Activated CD8-positive, alpha-beta memory T cell treated with anti-CD3 and anti-CD28 coated beads for 1 hour (primary cell): ENCODE data around the gene URGCP.

ENCODE experiments used
- DNase-seq, 2 donors: peaks; one replicate each; pipeline ENCODE4 v3.0.0-alpha.2; 2020; ENCODE audit warnings: low read depth in 1 of 2; ENCODE audit errors: extremely low read depth in 1 of 2

The URGCP gene

GRCh38 chr7:43876241-43876640, 30.2 kb downstream of the URGCP start:
- DNase-seq = no peak

DNA sequence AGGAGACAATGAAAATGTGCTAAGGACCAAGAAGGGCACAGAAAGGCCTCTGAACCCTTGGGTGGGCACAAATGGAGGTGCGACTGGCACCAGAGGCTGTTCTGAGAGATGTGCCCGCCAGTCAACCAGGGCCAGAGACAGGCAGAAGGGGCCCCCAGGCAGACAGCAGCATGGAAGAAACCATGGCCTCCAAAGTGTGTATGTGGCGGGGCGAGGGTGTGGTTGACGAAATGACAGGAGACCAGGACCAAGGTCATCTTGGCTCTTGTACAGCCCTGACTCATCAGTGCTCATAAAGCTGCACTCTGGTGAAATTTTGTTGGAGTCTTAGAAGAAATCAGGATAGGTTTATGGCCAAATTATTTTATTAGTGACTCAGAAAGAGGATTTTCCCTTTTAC, 33.1 kb downstream of the URGCP start:
- no peak for DNase-seq

- DNase-seq = no peak
These were observed 33.8 kb downstream of the URGCP start for GRCh38 chr7:43872406-43873110.

DNA sequence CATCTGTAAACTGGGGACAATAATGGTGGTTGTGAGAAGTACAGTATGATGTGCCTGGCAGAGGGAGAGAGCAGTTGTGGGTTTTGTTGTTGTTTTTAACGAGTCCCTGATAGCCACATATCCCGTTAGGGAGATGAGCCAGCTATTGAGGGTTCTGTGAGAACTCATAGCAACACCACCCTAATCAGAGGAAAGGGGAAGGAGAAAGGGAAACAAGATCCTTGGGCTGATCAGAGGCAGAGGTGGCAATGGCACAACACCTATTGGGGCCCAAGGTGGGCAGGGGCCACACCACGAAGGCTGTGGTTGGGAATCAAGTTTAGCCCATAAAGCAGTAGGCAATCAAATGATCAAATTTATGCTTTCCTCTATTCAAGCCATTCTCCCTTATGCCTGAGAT, 35.3 kb downstream of the URGCP start:
- DNase-seq = no peak

DNA sequence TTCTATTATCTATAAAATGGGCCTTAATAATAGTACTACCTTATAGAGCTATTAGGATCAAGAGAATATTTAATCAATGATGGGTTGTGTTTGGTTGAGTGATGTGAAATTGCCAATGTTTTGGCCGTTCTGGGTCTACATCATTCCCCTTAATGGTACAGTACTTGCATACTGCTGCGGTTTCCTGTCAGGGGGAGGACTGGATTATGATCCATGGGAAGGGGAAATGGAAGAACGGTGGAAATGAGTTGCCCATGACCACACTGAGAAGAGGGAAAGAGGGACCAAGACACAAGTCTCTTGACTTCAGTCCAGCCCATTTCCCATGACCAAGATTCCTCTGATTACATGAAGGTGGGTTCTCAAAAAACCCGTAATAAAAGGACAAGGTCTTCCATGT, 36.1 kb downstream of the URGCP start:
- DNase-seq = no peak

DNA sequence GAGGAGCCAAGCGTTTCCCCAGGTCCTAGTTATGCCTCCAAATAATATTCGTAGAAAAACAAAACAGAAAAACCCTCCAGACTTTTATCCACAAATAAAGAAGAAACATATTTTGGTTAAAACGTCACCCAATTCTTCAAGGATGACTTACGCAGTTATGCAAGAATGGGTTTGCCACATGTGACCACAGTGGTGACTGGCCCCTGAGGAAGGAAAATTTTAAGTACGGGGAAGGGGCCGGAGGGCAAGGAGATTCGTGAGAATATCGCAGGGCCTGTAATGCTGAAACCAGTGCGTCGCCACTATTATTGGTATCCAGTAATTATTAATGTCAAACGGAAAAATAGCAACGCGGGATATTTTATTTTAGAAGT, 36.5 kb downstream of the URGCP start:
- no peak for DNase-seq

DNA sequence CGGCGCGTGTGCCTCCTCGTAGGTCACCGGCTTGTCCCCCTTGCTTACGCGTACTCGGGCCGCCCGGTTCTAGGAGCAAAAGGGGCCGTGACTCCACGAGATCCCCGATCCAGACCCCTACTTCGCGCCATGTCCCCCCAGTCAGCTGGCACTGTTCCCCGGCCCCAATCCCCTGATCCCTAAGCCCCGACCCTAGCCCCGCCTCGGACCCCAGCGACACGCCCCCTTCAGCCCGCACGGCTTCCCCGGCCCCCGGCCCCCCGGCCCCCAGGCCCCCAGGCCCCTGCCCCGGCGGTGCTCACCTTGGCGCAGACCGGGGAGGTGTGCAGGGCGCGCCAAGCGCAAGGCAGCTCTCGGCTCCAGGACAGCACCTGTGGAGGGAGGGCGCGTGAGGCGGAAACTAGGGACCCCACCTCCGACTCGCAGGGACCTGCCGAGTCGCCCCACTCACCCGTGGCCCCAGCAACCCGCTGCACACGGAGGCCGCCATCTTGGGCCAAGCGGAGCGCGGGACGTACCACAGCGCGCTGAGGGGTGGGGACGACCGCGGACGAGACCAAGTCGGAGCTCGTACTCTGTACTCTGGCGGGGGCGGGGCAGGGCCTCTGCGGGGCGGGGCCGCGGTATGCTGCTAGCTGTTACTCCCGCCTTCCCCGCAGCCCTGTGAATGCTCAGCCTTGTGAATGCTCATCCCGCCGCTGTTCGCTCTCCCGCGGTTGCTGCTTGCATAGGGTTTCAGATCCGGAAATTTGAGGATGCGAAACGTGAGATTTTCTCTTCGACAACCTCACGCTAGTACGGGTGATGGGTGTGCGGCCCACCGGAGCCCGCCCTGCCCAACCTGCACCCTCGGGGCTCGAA, 37.2 kb downstream of the URGCP start, which contains the start of gene MRPS24:
TSS of gene MRPS24 (minus strand) at position 512 of the 861 bp plus-strand sequence. CDS start at position 490, 22 bp downstream.
- peak; percentile 83 to 95 for DNase-seq

- no peak for DNase-seq
These were observed 37.8 kb downstream of the URGCP start for GRCh38 chr7:43868681-43869005.

DNA sequence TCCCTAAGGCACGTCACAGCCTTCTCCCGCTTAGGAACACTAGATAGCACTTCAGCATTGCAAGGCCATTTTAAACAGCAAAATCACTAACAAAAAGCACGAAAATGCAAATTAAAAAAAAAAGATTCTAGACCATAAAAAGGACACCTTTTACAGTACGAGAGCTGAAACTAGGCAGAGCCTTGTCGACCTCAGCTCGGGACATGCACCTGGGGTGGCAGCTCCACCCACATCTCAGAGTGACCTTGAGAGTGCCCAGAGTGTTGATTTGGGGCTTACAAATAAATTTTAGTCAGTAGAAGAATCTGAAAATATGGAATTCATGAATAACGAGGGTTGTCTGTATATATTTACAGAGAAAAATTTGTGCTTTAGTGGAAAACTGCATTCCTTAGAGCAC, 38.2 kb downstream of the URGCP start:
- no peak for DNase-seq

DNA sequence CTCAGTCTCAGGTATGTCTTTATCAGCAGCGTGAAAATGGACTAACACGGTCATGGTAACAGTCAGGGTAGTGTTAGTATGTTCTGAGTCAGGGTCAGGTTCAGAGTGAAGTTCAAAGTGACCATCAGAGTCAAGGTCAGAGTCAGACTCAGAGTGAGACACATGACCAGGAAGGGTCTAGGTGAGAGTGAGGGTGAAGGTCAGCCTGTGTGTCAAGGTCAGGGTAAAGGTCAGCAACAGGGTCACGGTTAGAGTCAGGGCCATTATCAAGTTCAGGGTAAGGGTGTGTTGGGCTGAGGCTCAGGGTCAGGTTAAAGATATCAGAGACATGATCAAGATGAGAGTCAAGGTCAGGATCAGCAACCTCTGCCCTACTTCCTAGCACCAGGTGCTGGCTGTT, 41.1 kb downstream of the URGCP start:
- DNase-seq = no peak

- no peak for DNase-seq
These were observed 42.3 kb downstream of the URGCP start for GRCh38 chr7:43864126-43864525.

DNA sequence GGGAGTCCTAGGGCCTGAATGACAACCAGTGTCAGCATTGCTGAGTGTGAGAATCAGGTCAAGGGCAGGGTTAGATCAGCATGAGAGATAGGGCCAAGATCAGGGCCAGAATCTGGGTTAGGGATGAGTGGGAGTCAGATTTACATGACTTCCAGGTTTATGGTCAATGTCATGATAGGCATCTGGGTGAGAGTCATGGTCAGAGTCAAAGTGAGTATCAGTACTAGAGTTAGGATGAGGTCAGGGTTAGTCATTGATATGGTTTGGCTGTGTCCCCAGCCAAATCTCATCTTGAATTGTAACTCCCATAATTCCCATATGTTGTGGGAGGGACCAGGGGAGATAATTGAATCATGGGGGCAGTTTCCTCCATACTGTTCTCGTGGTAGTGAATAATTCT, 49.4 kb downstream of the URGCP start:
- no peak for DNase-seq

DNA sequence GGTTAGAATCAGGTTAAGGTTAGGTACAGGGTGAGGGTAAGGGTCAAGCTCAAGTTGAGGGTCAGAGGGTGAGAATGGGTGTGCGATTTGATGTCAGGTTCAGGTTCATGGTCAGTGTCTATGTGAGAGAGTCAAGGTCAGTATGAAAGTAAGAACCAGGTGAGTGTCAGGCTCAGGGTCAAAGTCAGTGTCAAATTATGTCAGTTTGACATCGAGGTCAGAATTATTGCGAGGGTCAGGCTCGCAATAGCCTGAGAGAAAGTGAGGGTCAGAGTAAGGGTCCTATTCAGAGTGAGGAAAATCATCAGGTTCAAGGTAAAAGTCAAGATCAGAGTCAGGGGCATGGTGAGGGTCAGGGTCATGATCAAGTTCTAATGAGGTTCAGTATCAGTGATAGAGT, 50.1 kb downstream of the URGCP start:
- DNase-seq = no peak

DNA sequence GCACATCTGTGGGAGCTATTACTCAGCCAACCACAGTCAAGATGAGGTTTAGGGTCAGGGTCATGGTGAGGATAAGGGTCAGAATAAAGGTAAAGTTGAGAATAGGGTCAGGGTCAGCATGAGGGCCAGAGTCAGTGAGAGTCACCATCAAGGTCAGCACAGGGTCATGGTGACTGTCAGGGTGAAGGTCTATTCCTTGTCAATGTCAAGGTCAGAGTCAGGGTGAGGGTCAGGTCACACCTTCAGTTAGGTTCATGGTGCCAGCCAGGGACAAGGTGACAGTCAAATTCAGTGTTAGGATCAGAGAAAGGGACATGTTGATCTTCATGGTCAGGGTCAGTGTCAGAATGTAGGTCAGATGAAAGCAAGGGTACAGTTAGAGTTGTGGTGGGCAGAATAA, 51.2 kb downstream of the URGCP start:
- no peak for DNase-seq

GRCh38 chr7:43851805-43852204, 54.6 kb downstream of the URGCP start:
- DNase-seq = no peak

- DNase-seq = no peak
These were observed 55.9 kb downstream of the URGCP start for GRCh38 chr7:43850348-43851116.

- no peak for DNase-seq
These were observed 57.3 kb downstream of the URGCP start for GRCh38 chr7:43849047-43849446.

GRCh38 chr7:43847496-43847895, 58.9 kb downstream of the URGCP start:
- DNase-seq = no peak

DNA sequence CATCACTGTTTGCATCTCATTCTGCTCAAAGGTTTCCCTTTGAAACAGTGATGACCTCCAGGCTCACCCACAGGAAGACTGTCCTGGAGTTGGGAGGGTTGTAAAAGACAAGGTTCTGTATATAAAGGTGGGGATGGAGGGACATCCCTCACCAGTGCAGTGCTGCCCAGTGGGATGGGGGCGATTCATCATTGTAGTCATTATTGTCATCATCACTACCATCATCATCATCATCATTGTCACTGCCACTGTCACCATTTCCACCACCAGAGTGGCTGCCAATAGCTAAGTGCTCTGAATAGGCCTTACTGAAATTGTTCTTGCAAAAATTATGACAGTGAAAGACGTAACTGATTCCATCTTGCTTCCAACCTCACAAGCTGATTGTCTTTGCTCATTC, 61.7 kb downstream of the URGCP start:
- no peak for DNase-seq

- no peak for DNase-seq
These were observed 62.1 kb downstream of the URGCP start for GRCh38 chr7:43844257-43844656.

GRCh38 chr7:43843296-43843695, 63.1 kb downstream of the URGCP start:
- no peak for DNase-seq

DNA sequence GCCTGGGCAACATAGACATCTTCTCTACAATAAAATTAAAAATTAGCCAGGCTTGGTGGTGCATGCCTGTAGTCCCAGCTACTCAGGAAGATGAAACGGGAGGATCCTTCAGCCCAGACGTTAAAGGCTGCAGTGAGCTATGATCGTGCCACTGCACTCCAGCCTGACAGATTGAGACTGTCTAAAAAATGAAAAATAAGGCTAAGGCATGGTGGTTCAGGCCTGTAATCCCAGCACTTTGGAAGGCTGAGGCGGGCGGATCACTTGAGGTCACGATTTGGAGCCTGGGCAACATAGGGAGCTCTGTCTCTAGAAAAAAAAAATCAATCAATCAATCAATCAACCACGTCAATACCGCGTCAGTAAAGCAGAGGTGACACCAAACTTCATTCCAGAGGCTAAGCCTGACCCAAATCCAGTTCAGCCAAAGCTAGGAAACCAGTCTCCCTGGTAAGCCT, 68.2 kb downstream of the URGCP start:
- DNase-seq = no peak
